ENCODE data around the gene BRIX1.

The BRIX1 gene

DNA sequence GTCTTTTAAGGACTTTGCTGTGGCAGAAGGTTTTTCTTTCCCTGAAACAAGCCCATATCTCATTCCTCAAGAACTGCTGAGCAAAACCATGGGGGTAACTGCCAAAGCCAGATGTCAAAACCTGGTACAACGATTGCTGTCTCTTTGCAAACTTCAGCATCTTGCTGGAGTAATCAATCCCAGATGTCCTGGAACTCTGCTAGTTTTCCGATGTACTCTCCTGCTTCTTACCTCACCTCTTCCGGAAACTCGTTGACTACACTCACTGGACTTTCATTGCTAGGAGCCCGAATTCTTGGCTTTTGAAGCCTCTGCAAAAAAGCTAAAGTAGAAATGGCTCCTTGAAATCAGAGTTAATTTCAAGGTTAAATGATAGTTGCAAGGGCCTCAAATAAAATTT is 23.5 kb upstream of the BRIX1 start:
- no CpG with 5 or more reads among the region's 5 CpGs for WGBS (ENCODE audit: insufficient coverage, insufficient read length)
- H3K9me3 ChIP-seq (ENCODE audit: control insufficient read depth, insufficient read depth, low read length): no peaks in the 10 kb centered on the region
- H3K27me3 ChIP-seq (ENCODE audit: control insufficient read depth, insufficient read depth, low read length): no peaks in the 10 kb centered on the region
- no peaks in the 10 kb centered on the region for H3K4me1 ChIP-seq (ENCODE audit: control insufficient read depth, insufficient read depth, low read length)
- no peak overlapping the region for H3K4me3 ChIP-seq (ENCODE audit: low read length)
- no peaks in the 10 kb centered on the region for H3K36me3 ChIP-seq (ENCODE audit: control insufficient read depth, insufficient read depth, low read length)
- H3K27ac ChIP-seq (ENCODE audit: low read length): no peak overlapping the region
- DNase-seq (ENCODE audit: low read depth, low spot score): no peak

- Histone ChIP-seq H3K4me3 (ENCODE audit: low read length) (no peak overlapping the region), H3K27ac (ENCODE audit: low read length) (no peak overlapping the region), H3K9me3 (ENCODE audit: control insufficient read depth, insufficient read depth, low read length) (no peaks in the 10 kb centered on the region), H3K36me3 (ENCODE audit: control insufficient read depth, insufficient read depth, low read length) (no peaks in the 10 kb centered on the region), H3K27me3 (ENCODE audit: control insufficient read depth, insufficient read depth, low read length) (no peaks in the 10 kb centered on the region), H3K4me1 (ENCODE audit: control insufficient read depth, insufficient read depth, low read length) (no peaks in the 10 kb centered on the region)
- WGBS (ENCODE audit: insufficient coverage, insufficient read length): no CpG with 5 or more reads among the region's 6 CpGs
- no peak for DNase-seq (ENCODE audit: low read depth, low spot score)
Measured at GRCh38 chr5:34892414-34892813, 23.1 kb upstream of the BRIX1 start.

DNA sequence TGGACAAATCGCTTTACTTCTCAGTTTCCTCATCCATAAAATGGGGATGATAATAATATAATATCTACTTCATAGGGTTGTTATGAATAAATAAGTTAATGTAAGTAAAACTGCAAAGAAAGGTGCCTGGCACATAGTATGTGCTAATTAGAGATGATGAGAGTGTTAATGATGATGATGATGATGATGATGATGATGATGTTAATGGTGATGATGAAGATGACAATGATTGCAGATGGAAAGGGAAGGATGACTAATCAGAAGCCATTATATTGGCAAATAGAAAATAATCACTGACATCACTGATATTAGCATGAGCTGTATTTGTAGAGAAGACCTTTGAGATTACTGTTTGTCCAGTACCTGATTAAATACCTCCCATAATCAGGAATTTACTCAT is 20.8 kb upstream of the BRIX1 start:
- H3K27ac ChIP-seq (ENCODE audit: low read length): no peak overlapping the region
- WGBS (ENCODE audit: insufficient coverage, insufficient read length): no CpG with 5 or more reads among the region's 1 CpG

GRCh38 chr5:34895641-34896419 is 19.7 kb upstream of the BRIX1 start:
- WGBS (ENCODE audit: insufficient coverage, insufficient read length): no CpG with 5 or more reads among the region's 2 CpGs
- Histone ChIP-seq H3K4me1 (ENCODE audit: control insufficient read depth, insufficient read depth, low read length) (no peaks in the 10 kb centered on the region), H3K27ac (ENCODE audit: low read length) (no peak overlapping the region), H3K4me3 (ENCODE audit: low read length) (no peak overlapping the region), H3K9me3 (ENCODE audit: control insufficient read depth, insufficient read depth, low read length) (no peaks in the 10 kb centered on the region), H3K27me3 (ENCODE audit: control insufficient read depth, insufficient read depth, low read length) (no peaks in the 10 kb centered on the region), H3K36me3 (ENCODE audit: control insufficient read depth, insufficient read depth, low read length) (no peaks in the 10 kb centered on the region)
- no peak for DNase-seq (ENCODE audit: low read depth, low spot score)

More for the DNA sequence above, 20.8 kb upstream of the BRIX1 start:
- Histone ChIP-seq H3K36me3 (ENCODE audit: control insufficient read depth, insufficient read depth, low read length) (no peaks in the 10 kb centered on the region), H3K4me1 (ENCODE audit: control insufficient read depth, insufficient read depth, low read length) (no peaks in the 10 kb centered on the region), H3K4me3 (ENCODE audit: low read length) (no peak overlapping the region), H3K27me3 (ENCODE audit: control insufficient read depth, insufficient read depth, low read length) (no peaks in the 10 kb centered on the region), H3K9me3 (ENCODE audit: control insufficient read depth, insufficient read depth, low read length) (no peaks in the 10 kb centered on the region)
- no peak for DNase-seq (ENCODE audit: low read depth, low spot score)

DNA sequence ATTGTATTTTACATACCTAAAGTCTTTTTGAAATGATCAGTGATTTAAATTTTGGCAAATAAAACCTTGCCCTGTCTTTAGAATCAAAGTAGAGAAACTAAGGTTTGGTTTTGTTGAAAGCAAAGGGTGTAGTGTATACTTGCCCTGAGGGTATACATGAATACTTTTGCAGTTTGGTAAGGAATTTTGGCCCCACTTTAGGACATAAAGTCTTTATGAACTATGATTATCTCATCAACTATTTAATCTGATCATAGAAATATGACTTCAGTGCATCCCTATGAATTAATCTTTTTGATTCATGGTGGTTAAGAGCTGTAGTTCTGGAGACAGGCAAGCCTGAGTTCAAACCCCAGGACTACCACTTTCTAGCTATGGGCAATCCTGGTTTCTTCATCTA is 17.9 kb upstream of the BRIX1 start:
- no peak for DNase-seq (ENCODE audit: low read depth, low spot score)
- Histone ChIP-seq H3K4me1 (ENCODE audit: control insufficient read depth, insufficient read depth, low read length) (no peaks in the 10 kb centered on the region), H3K27me3 (ENCODE audit: control insufficient read depth, insufficient read depth, low read length) (no peaks in the 10 kb centered on the region), H3K27ac (ENCODE audit: low read length) (no peak overlapping the region), H3K4me3 (ENCODE audit: low read length) (no peak overlapping the region), H3K9me3 (ENCODE audit: control insufficient read depth, insufficient read depth, low read length) (no peaks in the 10 kb centered on the region), H3K36me3 (ENCODE audit: control insufficient read depth, insufficient read depth, low read length) (no peaks in the 10 kb centered on the region)

- no peaks in the 10 kb centered on the region for H3K27me3 ChIP-seq (ENCODE audit: control insufficient read depth, insufficient read depth, low read length)
- WGBS (ENCODE audit: insufficient coverage, insufficient read length): no CpG with 5 or more reads among the region's 3 CpGs
- no peak overlapping the region for H3K4me3 ChIP-seq (ENCODE audit: low read length)
- H3K9me3 ChIP-seq (ENCODE audit: control insufficient read depth, insufficient read depth, low read length): no peaks in the 10 kb centered on the region
- no peaks in the 10 kb centered on the region for H3K36me3 ChIP-seq (ENCODE audit: control insufficient read depth, insufficient read depth, low read length)
- H3K4me1 ChIP-seq (ENCODE audit: control insufficient read depth, insufficient read depth, low read length): no peaks in the 10 kb centered on the region
- peak; percentile 58 for DNase-seq (ENCODE audit: low read depth, low spot score)
- H3K27ac ChIP-seq (ENCODE audit: low read length): no peak overlapping the region
Measured at GRCh38 chr5:34898258-34898895, 17.1 kb upstream of the BRIX1 start.

DNA sequence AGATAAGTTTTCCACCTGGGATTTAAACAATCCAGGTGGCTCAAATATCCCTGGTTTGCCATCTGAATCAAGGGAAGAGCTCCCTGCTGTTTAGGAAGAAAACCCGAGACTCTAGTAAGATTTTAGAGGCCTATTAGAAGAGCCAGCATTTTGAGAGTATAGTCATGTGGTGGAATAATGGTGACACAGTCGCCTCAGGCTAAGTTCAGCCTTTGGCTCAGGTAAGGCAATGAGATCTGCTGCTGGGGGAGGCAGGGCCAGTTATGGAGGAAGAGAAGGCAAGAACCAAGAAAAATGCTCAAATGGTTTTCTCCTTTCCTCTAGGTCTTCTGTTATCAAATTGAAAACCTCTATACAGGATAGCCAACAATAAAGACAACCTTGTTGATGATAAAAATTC is 16.4 kb upstream of the BRIX1 start:
- Histone ChIP-seq H3K4me1 (ENCODE audit: control insufficient read depth, insufficient read depth, low read length) (no peaks in the 10 kb centered on the region), H3K27me3 (ENCODE audit: control insufficient read depth, insufficient read depth, low read length) (no peaks in the 10 kb centered on the region), H3K4me3 (ENCODE audit: low read length) (no peak overlapping the region), H3K36me3 (ENCODE audit: control insufficient read depth, insufficient read depth, low read length) (no peaks in the 10 kb centered on the region), H3K9me3 (ENCODE audit: control insufficient read depth, insufficient read depth, low read length) (no peaks in the 10 kb centered on the region), H3K27ac (ENCODE audit: low read length) (no peak overlapping the region)
- WGBS (ENCODE audit: insufficient coverage, insufficient read length): no CpG with 5 or more reads among the region's 2 CpGs
- no peak for DNase-seq (ENCODE audit: low read depth, low spot score)

GRCh38 chr5:34900652-34901051 is 14.9 kb upstream of the BRIX1 start:
- Histone ChIP-seq H3K27me3 (ENCODE audit: control insufficient read depth, insufficient read depth, low read length) (no peaks in the 10 kb centered on the region), H3K36me3 (ENCODE audit: control insufficient read depth, insufficient read depth, low read length) (no peaks in the 10 kb centered on the region), H3K4me3 (ENCODE audit: low read length) (no peak overlapping the region), H3K9me3 (ENCODE audit: control insufficient read depth, insufficient read depth, low read length) (no peaks in the 10 kb centered on the region), H3K4me1 (ENCODE audit: control insufficient read depth, insufficient read depth, low read length) (no peaks in the 10 kb centered on the region), H3K27ac (ENCODE audit: low read length) (no peak overlapping the region)
- DNase-seq (ENCODE audit: low read depth, low spot score): no peak
- WGBS (ENCODE audit: insufficient coverage, insufficient read length): no CpG with 5 or more reads among the region's 6 CpGs

GRCh38 chr5:34903260-34903659 is 12.3 kb upstream of the BRIX1 start:
- Histone ChIP-seq H3K4me3 (ENCODE audit: low read length) (no peak overlapping the region), H3K36me3 (ENCODE audit: control insufficient read depth, insufficient read depth, low read length) (no peaks in the 10 kb centered on the region; the same call in 1 of the 2 replicates), H3K9me3 (ENCODE audit: control insufficient read depth, insufficient read depth, low read length) (no peaks in the 10 kb centered on the region), H3K4me1 (ENCODE audit: control insufficient read depth, insufficient read depth, low read length) (no peaks in the 10 kb centered on the region), H3K27ac (ENCODE audit: low read length) (no peak overlapping the region), H3K27me3 (ENCODE audit: control insufficient read depth, insufficient read depth, low read length) (no peaks in the 10 kb centered on the region)
- WGBS (ENCODE audit: insufficient coverage, insufficient read length): no CpG with 5 or more reads among the region's 1 CpG
- DNase-seq (ENCODE audit: low read depth, low spot score): no peak

GRCh38 chr5:34905564-34905963 is 9.9 kb upstream of the BRIX1 start:
- Histone ChIP-seq H3K9me3 (ENCODE audit: control insufficient read depth, insufficient read depth, low read length) (no peaks in the 10 kb centered on the region), H3K27me3 (ENCODE audit: control insufficient read depth, insufficient read depth, low read length) (no peaks in the 10 kb centered on the region), H3K27ac (ENCODE audit: low read length) (no peak overlapping the region), H3K4me3 (ENCODE audit: low read length) (no peak overlapping the region), H3K4me1 (ENCODE audit: control insufficient read depth, insufficient read depth, low read length) (no peaks in the 10 kb centered on the region), H3K36me3 (ENCODE audit: control insufficient read depth, insufficient read depth, low read length) (no peaks in the 10 kb centered on the region; the same call in 1 of the 2 replicates)
- no CpG with 5 or more reads among the region's 2 CpGs for WGBS (ENCODE audit: insufficient coverage, insufficient read length)
- no peak for DNase-seq (ENCODE audit: low read depth, low spot score)

DNA sequence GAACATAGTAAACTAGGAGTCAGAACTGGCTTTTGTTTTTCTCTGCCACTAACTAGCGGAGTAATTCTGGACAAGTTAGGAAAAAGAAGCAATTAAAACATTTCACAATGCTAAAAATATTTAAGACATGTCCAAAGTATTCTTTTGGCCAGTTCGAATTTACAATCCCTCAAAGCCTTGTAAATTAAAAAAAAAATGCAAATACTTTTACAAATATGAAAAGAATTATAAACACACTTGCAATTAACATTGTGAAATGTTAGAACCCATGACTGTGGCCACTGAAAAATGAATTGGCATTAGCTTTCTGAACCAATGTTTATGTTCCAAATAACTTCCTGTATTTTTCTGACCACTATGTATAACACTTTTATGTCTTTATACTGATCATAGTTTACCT is 2.4 kb upstream of the BRIX1 start:
- Histone ChIP-seq H3K9me3 (ENCODE audit: control insufficient read depth, insufficient read depth, low read length) (no peaks in the 10 kb centered on the region), H3K36me3 (ENCODE audit: control insufficient read depth, insufficient read depth, low read length) (no peaks in the 10 kb centered on the region; the same call in 1 of the 2 replicates), H3K27me3 (ENCODE audit: control insufficient read depth, insufficient read depth, low read length) (no peaks in the 10 kb centered on the region), H3K27ac (ENCODE audit: low read length) (no peak overlapping the region), H3K4me1 (ENCODE audit: control insufficient read depth, insufficient read depth, low read length) (peaks cover 2% of the 10 kb centered on the region; the same call in 1 of the 2 replicates), H3K4me3 (ENCODE audit: low read length) (no peak overlapping the region)
- no CpG with 5 or more reads among the region's 2 CpGs for WGBS (ENCODE audit: insufficient coverage, insufficient read length)
- no peak for DNase-seq (ENCODE audit: low read depth, low spot score)

All from iPS DF 6.9 (cell line).